HTR-8/SVneo (cell line): ENCODE results near the gene EFCC1.

Experiments
- DNase-seq: peaks from one replicate; pipeline ENCODE4 v3.0.0; 2011; ENCODE audit warnings: low spot score, mixed read lengths; ENCODE audit not compliant: insufficient read length
- FAIRE-seq: peaks from 2 replicates; lab custom pipeline; 2011; peaks lifted over from hg19 to GRCh38; lab: Jason Lieb, UNC

EFCC1 gene

GRCh38 chr3:129013491-129013891, 12.4 kb downstream of the EFCC1 start:
- no peak for DNase-seq
- peak; percentile 20 for FAIRE-seq

GRCh38 chr3:129014148-129014547, 13.0 kb downstream of the EFCC1 start:
- FAIRE-seq: no peak
- DNase-seq: no peak

DNA sequence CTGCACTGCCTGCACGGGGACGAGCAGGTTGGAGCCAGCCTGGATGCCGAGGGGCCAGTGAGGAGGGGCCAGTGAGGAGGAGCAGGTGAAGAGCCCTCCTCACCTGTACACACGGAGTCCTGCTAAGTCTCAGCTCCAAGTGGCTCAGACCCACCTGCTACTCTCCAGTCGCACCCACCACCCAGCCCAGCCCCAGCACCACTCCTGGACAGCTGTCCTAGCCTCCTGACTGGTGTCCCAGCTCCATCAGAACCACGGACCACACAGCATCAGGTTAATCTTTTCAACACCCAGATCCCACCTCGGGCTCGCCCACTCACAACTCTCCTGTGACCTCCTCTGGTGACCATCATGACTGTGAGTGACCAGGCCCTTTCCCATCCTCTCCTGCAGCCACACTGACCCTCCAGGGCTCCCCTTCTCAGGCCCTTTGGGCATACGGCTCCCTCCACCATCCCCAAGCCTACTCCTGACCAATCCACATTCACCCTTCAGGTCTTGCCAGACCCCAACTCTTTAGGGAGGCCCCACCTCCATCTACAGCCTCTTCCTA, 13.8 kb downstream of the EFCC1 start:
- no peak for DNase-seq
- FAIRE-seq: no peak

GRCh38 chr3:129015388-129016105, 14.4 kb downstream of the EFCC1 start:
- DNase-seq: no peak
- FAIRE-seq: no peak

- DNase-seq: no peak
- FAIRE-seq: no peak
Observed at GRCh38 chr3:129016356-129016719, 15.2 kb downstream of the EFCC1 start.

DNA sequence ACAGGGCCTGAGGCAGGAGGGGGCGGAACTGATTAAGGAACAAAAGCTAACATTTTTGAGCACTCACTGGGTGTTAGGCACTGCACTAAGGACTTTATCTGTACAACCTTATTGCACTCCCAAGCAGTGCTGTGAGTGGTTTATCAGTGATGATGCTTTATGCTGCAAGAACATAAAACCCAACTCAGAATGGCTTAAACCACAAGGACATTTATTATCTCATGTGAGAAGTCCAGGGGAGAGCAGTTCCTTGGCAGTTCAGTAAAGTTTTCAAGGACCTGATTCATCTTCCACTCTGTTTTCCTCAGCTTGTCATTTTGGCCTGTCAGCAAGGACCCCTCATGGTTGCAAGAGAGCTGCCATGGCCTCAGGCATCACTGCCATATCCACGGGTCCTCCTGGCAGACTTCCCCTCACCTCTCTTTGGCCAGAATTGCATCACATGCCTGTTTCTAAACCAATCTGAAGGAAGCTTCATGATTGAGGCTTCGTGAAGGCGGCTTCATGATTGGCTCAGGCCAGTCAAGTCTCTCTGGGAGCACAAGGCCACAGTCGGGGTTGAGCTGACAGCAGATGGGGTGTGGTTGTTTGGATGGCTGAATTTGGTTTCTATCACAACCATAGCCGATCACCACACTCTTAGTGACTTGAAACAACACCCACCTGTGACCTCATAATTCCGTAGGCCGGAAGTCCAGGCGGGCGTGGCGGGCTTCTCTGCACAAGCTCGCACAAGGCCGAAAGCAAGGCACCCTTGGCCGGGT, 15.8 kb downstream of the EFCC1 start:
- DNase-seq: no peak
- FAIRE-seq: no peak

DNA sequence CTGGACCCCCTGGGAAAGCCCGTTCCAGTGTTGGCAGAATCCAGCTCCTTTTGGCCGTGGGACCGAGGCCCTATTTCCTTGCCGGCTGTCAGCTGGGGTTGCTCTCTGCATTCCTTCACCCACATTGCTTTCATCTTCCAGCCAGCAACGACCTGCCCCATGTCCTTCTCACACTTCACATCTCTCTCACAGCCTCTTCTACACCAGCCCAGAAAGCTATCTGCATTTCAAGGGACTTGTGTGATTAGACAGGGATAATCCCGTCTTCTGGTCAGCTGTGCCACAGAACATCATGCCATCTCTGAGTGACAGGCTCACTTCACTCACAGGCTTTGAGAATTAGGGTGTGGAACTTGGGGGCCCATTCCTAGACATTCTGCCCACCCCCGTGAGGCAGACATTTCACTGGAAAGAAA, 16.4 kb downstream of the EFCC1 start:
- FAIRE-seq (no peak), DNase-seq (no peak)

DNA sequence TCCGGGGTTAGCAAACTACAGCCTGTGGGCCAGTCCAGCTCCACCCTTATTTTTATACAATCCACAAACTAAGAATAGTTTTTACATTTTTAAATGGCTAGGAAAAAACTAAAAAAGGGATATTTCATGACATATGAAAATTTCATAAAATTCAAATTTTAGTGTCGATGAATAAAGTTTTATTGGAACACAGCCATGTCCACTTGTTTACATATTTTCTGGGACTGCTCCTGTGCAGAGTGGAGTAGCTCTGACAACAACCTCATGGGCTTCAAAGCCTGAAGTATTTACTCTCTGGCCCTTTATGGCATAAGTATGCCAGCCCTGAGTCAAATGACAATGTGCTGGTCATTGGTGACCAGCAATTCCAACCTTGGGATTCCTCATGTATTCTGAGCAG, 17.2 kb downstream of the EFCC1 start:
- DNase-seq (no peak), FAIRE-seq (no peak)

DNA sequence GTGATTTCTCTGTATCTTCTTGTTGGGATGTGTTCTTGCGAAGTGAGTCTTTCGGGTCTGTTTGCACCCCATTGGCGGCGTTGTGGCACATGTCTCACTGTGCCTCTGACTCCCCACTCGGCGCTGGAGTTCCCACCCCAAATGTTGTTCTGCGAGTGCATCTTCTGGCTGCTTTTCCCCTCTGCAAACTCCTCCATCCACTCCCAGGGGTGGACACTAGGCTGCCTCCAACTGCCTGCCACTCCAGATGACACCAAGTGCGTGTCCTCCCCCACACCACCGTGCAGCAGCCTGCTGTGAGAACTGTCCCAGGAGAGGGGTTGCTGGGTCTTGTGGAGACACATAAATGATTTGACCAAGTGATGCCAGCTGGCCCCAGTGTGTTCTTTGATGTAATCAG, 17.6 kb downstream of the EFCC1 start:
- no peak for DNase-seq
- FAIRE-seq: no peak

DNA sequence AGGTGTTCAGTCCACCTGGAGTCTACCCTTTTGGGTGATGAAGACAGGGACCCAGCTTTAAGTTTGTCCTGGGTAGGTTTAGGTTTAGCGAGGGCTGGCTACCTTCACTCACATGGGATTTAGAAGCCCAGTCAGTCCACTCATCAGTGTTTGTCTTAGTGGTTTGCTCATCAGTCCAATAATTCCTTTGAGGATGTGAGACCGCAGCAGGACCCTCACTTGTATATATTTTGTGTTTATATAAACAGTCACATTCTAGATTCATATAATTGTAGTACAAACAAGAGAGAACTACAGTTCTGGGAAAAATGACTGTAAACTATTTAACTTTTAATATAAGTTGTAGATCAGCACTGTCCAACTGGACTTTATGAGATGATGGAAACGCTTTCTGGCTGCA, 18.2 kb downstream of the EFCC1 start:
- DNase-seq: no peak
- no peak for FAIRE-seq

GRCh38 chr3:129020691-129021090, 19.6 kb downstream of the EFCC1 start:
- DNase-seq (no peak), FAIRE-seq (no peak)

DNA sequence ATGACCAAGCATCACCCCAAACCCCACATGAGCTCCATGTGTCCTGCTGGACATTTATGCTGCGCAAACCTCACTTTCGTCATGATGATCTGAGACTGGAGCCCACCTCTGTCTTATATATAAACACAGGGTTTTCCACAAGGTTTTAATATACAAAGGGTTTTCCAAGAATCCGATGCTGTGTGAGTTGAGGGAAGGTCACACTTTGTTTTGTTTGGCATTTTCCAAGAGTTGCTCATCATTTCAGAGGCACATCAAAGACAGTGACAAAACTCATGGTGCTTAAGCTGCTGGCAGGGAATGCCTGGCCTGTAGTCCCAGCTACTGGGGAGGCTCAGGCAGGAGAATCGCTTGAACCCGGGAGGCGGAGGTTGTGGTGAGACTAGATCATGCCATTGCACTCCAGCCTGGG, 20.0 kb downstream of the EFCC1 start:
- no peak for FAIRE-seq
- DNase-seq: no peak

- FAIRE-seq (no peak), DNase-seq (no peak)
Observed at GRCh38 chr3:129022114-129023007, 21.3 kb downstream of the EFCC1 start.

GRCh38 chr3:129023008-129023358, 21.9 kb downstream of the EFCC1 start:
- DNase-seq (no peak), FAIRE-seq (no peak)

GRCh38 chr3:129023909-129024308, 22.8 kb downstream of the EFCC1 start:
- DNase-seq (peak; percentile 38), FAIRE-seq (no peak)

DNA sequence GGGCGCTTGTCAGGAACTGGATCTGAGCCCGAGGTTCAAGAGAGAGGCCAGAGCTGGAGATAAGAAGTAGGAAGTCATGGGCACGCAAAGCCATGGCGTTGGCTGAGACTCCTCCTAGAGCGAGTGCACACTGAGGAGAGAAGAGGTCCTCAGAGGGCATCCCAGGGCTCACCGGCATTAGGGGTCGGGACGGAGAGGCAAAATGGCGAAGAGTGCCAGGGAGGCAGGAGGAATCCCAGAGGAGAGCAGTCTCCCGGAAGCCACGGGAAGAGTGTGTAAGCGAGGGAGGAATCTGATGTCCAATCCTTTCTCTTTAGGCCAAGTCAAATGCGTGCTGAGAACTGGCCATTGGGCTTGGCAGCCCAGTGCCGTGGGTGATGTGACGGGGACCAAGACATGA, 24.0 kb downstream of the EFCC1 start:
- no peak for DNase-seq
- no peak for FAIRE-seq

DNA sequence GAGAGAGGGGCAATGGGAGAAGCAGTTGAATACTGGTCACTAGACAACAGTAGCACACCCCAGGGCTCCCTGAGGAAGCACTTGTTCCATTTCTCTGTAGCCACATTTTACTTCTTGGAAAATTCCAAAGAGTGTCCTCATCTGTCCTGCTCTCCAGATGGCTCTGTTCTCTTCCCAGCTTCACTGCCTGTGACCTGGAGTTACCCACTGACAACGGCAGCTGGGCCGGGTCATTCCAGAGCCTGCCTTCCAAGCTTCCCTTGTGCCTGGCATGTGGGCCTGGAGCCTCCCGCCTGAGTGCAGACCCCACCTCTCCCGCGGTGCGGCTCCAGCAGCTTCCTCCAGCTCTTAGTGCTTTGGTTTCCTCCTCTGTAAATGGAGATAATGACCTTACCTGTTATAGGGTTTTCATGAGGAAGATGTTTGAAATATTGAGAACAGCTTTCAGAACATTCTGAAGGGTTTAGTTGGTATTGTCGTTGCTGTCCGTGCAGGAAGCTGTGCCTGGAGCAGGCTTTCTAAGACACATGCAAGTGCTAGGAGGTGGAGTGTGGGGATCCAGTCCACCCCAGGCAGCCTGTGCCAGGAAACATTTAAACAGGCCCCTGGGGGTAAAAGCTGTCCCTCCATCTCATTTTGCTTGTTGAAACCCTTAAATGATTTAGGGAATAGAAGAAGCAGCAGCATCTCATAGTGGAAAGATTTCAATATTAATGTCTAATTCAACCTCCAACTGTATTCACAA, 24.8 kb downstream of the EFCC1 start:
- DNase-seq (no peak), FAIRE-seq (no peak)

- FAIRE-seq (peak; percentile 64), DNase-seq (peak; percentile 98)
Observed at GRCh38 chr3:129026728-129027543, 25.8 kb downstream of the EFCC1 start.

- DNase-seq (no peak), FAIRE-seq (no peak)
Observed at GRCh38 chr3:129027544-129027880, 26.4 kb downstream of the EFCC1 start.
